Suprapubic skin (tissue), 4 donors: ENCODE data around the gene KIR3DL3.

Source experiments
- POLR2A ChIP-seq, 2 donors: fragments of 450-650 bp; IDR thresholded peaks; one replicate each; pipeline ENCODE4 v1.6.1; 2017; ENCODE audit warnings: antibody characterized with exemption in 2 of 2, mild to moderate bottlenecking in 2 of 2, moderate library complexity in 2 of 2
- POLR2AphosphoS5 ChIP-seq, 3 donors: sonication (generic); formaldehyde crosslinking; IDR thresholded peaks; one replicate each; pipeline ENCODE4 v1.6.1; 2017; ENCODE audit warnings: antibody characterized with exemption in 3 of 3
- TF ChIP-seq, protein P1 (sequence below), 2 donors: fragments of 200-600 bp in 1 of 2; fragments of 450-650 bp in 1 of 2; sonication (generic) in 1 of 2; IDR thresholded peaks; one replicate each; pipeline ENCODE4 v1.5.1; 2016 to 2019; ENCODE audit warnings: antibody characterized with exemption in 2 of 2, mild to moderate bottlenecking in 1 of 2, moderate library complexity in 1 of 2

DNA sequence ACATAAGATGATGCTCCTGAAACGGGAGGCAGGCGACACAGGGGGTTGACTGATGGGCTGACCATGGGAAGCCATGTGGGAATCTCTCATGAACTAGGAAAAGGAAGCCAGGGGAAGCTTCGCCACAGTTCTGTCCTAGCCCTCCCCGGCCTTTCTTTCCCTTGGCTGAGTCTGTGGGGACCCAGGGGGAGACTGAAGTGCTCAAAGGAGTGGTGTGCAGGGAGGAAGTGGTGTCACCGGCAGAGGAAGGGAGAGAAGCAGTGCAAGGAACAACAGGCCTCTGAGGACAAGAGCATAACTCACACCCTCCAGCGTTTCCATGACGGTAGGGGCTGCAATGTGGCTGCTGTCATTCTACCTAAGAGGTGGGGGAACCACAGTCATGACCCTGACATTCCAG is 1.1 kb downstream of the KIR3DL3 start:
- TF ChIP-seq POLR2A (IDR thresholded peaks at IDR 0.05) (no peak), POLR2AphosphoS5 (IDR thresholded peaks at IDR 0.05) (no peak)
- TF ChIP-seq, protein P1, sequence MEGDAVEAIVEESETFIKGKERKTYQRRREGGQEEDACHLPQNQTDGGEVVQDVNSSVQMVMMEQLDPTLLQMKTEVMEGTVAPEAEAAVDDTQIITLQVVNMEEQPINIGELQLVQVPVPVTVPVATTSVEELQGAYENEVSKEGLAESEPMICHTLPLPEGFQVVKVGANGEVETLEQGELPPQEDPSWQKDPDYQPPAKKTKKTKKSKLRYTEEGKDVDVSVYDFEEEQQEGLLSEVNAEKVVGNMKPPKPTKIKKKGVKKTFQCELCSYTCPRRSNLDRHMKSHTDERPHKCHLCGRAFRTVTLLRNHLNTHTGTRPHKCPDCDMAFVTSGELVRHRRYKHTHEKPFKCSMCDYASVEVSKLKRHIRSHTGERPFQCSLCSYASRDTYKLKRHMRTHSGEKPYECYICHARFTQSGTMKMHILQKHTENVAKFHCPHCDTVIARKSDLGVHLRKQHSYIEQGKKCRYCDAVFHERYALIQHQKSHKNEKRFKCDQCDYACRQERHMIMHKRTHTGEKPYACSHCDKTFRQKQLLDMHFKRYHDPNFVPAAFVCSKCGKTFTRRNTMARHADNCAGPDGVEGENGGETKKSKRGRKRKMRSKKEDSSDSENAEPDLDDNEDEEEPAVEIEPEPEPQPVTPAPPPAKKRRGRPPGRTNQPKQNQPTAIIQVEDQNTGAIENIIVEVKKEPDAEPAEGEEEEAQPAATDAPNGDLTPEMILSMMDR (IDR thresholded peaks at IDR 0.05) = no peak
